OCI-LY3 (cell line): ENCODE measurements around the gene NR2C2.

Experiments used
- EZH2phosphoT487 ChIP-seq: fragments of 200-600 bp; shearing (Covaris generic); IDR thresholded peaks from 2 replicates; pipeline ENCODE4 v1.6.1; 2018; ENCODE audit warnings: antibody characterized with exemption, mixed run types, low read depth
- TF ChIP-seq, protein P1 (sequence below): fragments of 200-600, 300-600 bp; sonication (generic); IDR thresholded peaks from 2 replicates; pipeline ENCODE4 v1.5.1; 2014; ENCODE audit warnings: antibody characterized with exemption, low read length, low read depth

GRCh38 chr3:14905055-14905657 lies 42.2 kb upstream of the NR2C2 start:
- TF ChIP-seq, protein P1, sequence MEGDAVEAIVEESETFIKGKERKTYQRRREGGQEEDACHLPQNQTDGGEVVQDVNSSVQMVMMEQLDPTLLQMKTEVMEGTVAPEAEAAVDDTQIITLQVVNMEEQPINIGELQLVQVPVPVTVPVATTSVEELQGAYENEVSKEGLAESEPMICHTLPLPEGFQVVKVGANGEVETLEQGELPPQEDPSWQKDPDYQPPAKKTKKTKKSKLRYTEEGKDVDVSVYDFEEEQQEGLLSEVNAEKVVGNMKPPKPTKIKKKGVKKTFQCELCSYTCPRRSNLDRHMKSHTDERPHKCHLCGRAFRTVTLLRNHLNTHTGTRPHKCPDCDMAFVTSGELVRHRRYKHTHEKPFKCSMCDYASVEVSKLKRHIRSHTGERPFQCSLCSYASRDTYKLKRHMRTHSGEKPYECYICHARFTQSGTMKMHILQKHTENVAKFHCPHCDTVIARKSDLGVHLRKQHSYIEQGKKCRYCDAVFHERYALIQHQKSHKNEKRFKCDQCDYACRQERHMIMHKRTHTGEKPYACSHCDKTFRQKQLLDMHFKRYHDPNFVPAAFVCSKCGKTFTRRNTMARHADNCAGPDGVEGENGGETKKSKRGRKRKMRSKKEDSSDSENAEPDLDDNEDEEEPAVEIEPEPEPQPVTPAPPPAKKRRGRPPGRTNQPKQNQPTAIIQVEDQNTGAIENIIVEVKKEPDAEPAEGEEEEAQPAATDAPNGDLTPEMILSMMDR: no peak
- TF ChIP-seq EZH2phosphoT487: no peak
